ENCODE results near the gene FEM1C.

GRCh38 chr5:115559524-115559923 lies 14.9 kb upstream of the FEM1C start:
- TF ChIP-seq CTCF (IDR thresholded peaks at IDR 0.05; ENCODE audit: low read depth, low read length) = no peak
- TF ChIP-seq EZH2phosphoT487 (IDR thresholded peaks at IDR 0.05; ENCODE audit: low read depth) = no peak

All from OCI-LY3 (cell line).